BLaER1 (cell line): Measurements from ENCODE around the gene HACD3.

Experiments used
- H3K27ac ChIP-seq: shearing (Covaris generic); formaldehyde crosslinking; 2 replicates; pipeline ENCODE4 v1.8.1; 2022
- H3K27me3 ChIP-seq: shearing (Covaris generic); formaldehyde crosslinking; 2 replicates; pipeline ENCODE4 v1.8.1; 2022
- H3K36me3 ChIP-seq: shearing (Covaris generic); formaldehyde crosslinking; 2 replicates; pipeline ENCODE4 v1.8.1; 2022
- H3K4me1 ChIP-seq: shearing (Covaris generic); formaldehyde crosslinking; 2 replicates; pipeline ENCODE4 v1.8.1; 2022
- H3K4me2 ChIP-seq: shearing (Covaris generic); formaldehyde crosslinking; 2 replicates; pipeline ENCODE4 v1.8.1; 2022
- H3K4me3 ChIP-seq: shearing (Covaris generic); formaldehyde crosslinking; 2 replicates; pipeline ENCODE4 v1.8.1; 2022
- H3K9ac ChIP-seq: shearing (Covaris generic); formaldehyde crosslinking; 2 replicates; pipeline ENCODE4 v1.8.1; 2022
- H3K9me3 ChIP-seq: shearing (Covaris generic); formaldehyde crosslinking; 2 replicates; pipeline ENCODE4 v1.8.1; 2022
- H4K20me1 ChIP-seq: shearing (Covaris generic); formaldehyde crosslinking; 2 replicates; pipeline ENCODE4 v1.8.1; 2022
- Cebpa-rat ChIP-seq: shearing (Covaris generic); IDR thresholded peaks from 2 replicates; pipeline ENCODE4 v1.8.1; 2022

The HACD3 gene

DNA sequence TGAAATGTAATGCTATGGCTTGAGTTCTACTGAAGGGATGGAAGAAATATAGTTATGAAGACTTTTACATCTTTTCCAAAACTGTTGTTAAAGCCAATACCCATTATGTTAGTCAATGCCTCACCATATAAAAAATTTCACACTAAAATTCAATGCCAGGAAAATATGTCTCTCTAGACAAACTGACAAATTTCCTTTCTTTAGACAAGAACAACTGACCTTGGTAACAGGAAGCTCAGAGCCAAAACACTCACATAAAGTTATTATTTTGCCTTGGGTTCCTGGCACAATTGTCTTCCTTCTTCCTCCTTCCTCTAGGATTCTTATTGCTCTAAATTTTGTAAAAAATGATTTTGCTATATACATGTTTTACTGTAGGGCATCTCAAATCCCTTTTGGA, 54.0 kb downstream of the HACD3 start:
- Histone ChIP-seq H3K4me1 (peaks cover 30% of the 10 kb centered on the region), H3K27me3 (no peaks in the 10 kb centered on the region), H3K9me3 (no peaks in the 10 kb centered on the region), H3K9ac (no peak overlapping the region), H4K20me1 (no peaks in the 10 kb centered on the region), H3K4me3 (0 out of 2 replicates have a peak overlapping the region, but pooled peaks have one; percentile 17), H3K36me3 (peaks cover 89% of the 10 kb centered on the region), H3K27ac (peak overlapping the region; percentile 10; the same call in 1 of the 2 replicates), H3K4me2 (peak overlapping the region; percentile 64)
- no peak for TF ChIP-seq Cebpa-rat

DNA sequence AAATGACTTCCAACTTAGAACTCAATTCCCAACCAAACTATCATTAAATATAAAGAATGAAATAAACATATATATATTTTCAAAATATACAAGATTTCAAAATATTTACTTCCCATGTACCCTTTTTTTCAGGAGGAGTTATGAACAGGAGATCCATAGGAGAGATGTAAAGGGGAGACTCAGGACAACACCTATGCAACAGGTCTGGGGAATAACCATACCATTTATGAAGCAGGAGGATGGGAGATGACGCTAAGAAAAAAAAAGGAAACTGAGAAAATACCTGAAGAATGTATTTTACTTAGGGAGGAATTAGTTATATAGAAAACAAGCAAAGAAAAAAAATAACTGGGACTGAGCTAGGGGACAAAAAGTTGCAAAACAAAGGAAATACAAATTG, 56.8 kb downstream of the HACD3 start:
- TF ChIP-seq Cebpa-rat, result no peak
- Histone ChIP-seq H3K9me3 (no peaks in the 10 kb centered on the region), H3K36me3 (peaks cover 89% of the 10 kb centered on the region)

GRCh38 chr15:65595960-65596359, 65.7 kb downstream of the HACD3 start:
- Histone ChIP-seq H3K9me3 (no peaks in the 10 kb centered on the region), H3K27ac (no peak overlapping the region), H3K4me3 (no peak overlapping the region), H3K4me1 (no peaks in the 10 kb centered on the region), H3K4me2 (no peak overlapping the region), H3K9ac (no peak overlapping the region), H4K20me1 (no peaks in the 10 kb centered on the region), H3K27me3 (no peaks in the 10 kb centered on the region), H3K36me3 (peaks cover 92% of the 10 kb centered on the region)
- no peak for TF ChIP-seq Cebpa-rat

More for the DNA sequence above, 56.8 kb downstream of the HACD3 start:
- Histone ChIP-seq H3K9ac (no peak overlapping the region), H3K4me1 (peaks cover 26% of the 10 kb centered on the region), H4K20me1 (no peaks in the 10 kb centered on the region), H3K4me2 (no peak overlapping the region), H3K27me3 (no peaks in the 10 kb centered on the region), H3K4me3 (no peak overlapping the region), H3K27ac (no peak overlapping the region)

DNA sequence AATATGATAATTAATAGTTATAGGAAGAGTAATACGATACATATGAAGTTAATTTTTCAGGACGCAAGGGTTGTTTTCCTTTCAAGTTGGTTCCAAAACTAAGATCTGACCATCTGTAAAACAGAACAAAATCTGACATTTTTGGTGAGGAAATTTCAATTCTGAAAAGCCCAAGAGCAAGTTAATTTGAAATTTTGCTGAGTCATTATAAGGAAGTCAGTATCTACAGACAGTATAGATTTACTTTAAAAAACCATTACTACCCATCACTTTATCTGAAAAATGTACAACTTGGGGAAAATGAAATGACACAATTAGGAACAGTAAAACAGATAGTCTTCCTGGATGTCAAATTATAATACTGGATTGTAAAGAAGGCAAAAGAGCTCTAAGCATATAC, 68.2 kb downstream of the HACD3 start:
- no peaks in the 10 kb centered on the region for H3K9me3 ChIP-seq
- H3K27ac ChIP-seq, result no peak overlapping the region
- no peak overlapping the region for H3K4me2 ChIP-seq
- H3K9ac ChIP-seq, result no peak overlapping the region
- H3K36me3 ChIP-seq, result peaks cover 91% of the 10 kb centered on the region
- no peak overlapping the region for H3K4me3 ChIP-seq
- no peaks in the 10 kb centered on the region for H4K20me1 ChIP-seq
- no peak for TF ChIP-seq Cebpa-rat
- H3K4me1 ChIP-seq, result no peaks in the 10 kb centered on the region
- H3K27me3 ChIP-seq, result no peaks in the 10 kb centered on the region

- H3K9ac ChIP-seq, result no peak overlapping the region
- H3K9me3 ChIP-seq, result no peaks in the 10 kb centered on the region
- no peak for TF ChIP-seq Cebpa-rat
- H3K27ac ChIP-seq, result no peak overlapping the region
- H3K4me3 ChIP-seq, result no peak overlapping the region
- no peaks in the 10 kb centered on the region for H4K20me1 ChIP-seq
- no peak overlapping the region for H3K4me2 ChIP-seq
- peaks cover 93% of the 10 kb centered on the region for H3K36me3 ChIP-seq
- no peaks in the 10 kb centered on the region for H3K27me3 ChIP-seq
- H3K4me1 ChIP-seq, result no peaks in the 10 kb centered on the region
Observed at GRCh38 chr15:65599677-65600076, 69.4 kb downstream of the HACD3 start.

DNA sequence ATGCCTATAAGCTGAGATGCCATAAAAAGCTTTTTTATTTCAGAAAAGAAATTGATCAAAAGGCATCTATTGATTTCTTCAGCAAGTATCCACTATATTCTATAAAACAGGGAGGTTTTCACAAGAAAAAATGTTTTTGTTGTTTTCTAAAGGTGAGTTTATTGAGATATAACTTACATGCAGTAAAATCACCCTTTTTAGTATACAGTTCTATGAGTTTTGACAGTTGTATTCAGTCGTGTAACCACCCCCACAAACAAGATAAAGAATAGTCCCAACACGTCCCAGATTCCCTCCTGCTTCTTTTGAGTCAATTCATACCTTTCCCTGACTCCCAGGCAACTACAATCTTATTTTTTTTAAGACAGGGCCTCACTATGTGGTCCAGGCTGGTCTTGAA, 72.9 kb downstream of the HACD3 start:
- no peak for TF ChIP-seq Cebpa-rat

DNA sequence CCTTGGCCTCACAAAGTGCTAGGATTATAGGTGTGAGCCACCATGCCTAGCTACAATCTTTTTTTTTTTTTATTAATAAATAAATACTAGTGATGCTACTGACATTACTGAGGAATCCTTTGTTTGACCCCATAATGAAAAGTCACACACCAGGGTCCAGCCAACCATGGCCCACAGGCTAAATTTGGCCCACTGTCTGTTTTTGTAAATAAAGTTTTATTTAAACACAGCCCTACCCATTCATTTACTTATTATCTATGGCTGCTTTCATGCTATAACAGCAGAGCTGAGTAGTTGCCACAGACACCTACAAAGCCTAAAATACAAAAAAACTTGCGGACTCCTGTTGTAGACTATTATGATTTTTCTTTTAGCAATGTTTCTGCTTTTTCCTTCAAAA, 73.3 kb downstream of the HACD3 start:
- Histone ChIP-seq H3K4me3 (no peak overlapping the region), H3K4me1 (no peaks in the 10 kb centered on the region), H3K27me3 (no peaks in the 10 kb centered on the region), H3K4me2 (no peak overlapping the region), H3K36me3 (peaks cover 69% of the 10 kb centered on the region), H3K9me3 (no peaks in the 10 kb centered on the region), H3K9ac (no peak overlapping the region), H4K20me1 (0 out of 2 replicates have a peak, but pooled peaks cover 6% of the 10 kb centered on the region), H3K27ac (no peak overlapping the region)
- TF ChIP-seq Cebpa-rat, result no peak

More for the DNA sequence above, 72.9 kb downstream of the HACD3 start:
- peaks cover 73% of the 10 kb centered on the region for H3K36me3 ChIP-seq
- no peak overlapping the region for H3K27ac ChIP-seq
- H3K4me1 ChIP-seq, result no peaks in the 10 kb centered on the region
- no peak overlapping the region for H3K4me2 ChIP-seq
- no peaks in the 10 kb centered on the region for H3K9me3 ChIP-seq
- H3K4me3 ChIP-seq, result no peak overlapping the region
- H4K20me1 ChIP-seq, result 0 out of 2 replicates have a peak, but pooled peaks cover 6% of the 10 kb centered on the region
- H3K9ac ChIP-seq, result no peak overlapping the region
- no peaks in the 10 kb centered on the region for H3K27me3 ChIP-seq

- Histone ChIP-seq H3K4me3 (peak within 1 kb of the TSS; percentile 87), H3K36me3 (0 out of 2 replicates have a peak, but pooled peaks cover 4% of the 10 kb centered on the region), H3K9ac (peak within 1 kb of the TSS; percentile 98), H3K27ac (peak within 1 kb of the TSS; percentile 95), H3K9me3 (no peaks in the 10 kb centered on the region), H3K4me2 (peak within 1 kb of the TSS; percentile 91), H3K27me3 (no peaks in the 10 kb centered on the region), H3K4me1 (peaks cover 34% of the 10 kb centered on the region), H4K20me1 (0 out of 2 replicates have a peak, but pooled peaks cover 6% of the 10 kb centered on the region)
- no peak for TF ChIP-seq Cebpa-rat
Observed at GRCh38 chr15:65610871-65611718, 80.8 kb downstream of the HACD3 start, which contains the start of gene INTS14. TSS of gene INTS14 (minus strand) at chr15:65611131. CDS start at chr15:65607380, 3,751 bp downstream.

DNA sequence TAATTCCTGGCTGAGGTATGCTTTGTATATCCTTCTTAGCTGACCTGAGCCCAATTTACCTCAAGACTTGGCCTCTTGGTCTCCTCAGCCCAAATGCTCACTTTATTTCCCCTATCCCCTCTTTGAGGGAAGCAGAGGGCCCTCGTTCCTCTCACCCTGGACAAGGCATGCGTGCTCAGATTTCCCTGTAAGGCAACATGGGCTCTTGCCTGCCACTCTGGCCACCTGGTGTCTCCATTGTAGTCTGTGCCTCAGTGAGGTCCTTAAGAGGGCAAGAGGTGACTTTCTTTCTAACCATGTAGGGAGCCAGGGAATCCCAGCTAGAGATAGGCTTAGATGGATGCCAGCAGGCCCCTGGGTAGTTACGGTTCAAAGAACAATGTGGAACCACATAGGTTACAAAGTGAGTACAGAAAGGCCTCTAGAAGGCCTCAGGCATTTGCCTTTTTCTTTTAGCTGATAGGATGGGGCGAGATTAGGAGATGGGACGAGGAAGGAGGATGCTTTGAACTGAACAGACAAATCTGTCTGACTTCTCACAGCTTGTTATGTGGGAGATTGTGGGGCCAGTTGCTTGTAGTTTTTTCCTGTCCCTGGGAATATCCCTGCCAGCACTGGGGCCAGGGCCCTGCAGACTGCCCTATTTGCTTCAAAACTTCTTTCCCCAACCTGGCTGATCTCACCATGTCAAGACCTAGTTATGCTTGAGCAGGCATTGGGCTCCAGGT, 81.8 kb downstream of the HACD3 start:
- TF ChIP-seq Cebpa-rat, result no peak
- H3K27ac ChIP-seq, result peak overlapping the region; percentile 95
- H3K4me2 ChIP-seq, result peak overlapping the region; percentile 91
- H3K27me3 ChIP-seq, result no peaks in the 10 kb centered on the region
- peak overlapping the region; percentile 87 for H3K4me3 ChIP-seq
- H3K4me1 ChIP-seq, result peaks cover 34% of the 10 kb centered on the region
- no peaks in the 10 kb centered on the region for H4K20me1 ChIP-seq
- no peaks in the 10 kb centered on the region for H3K9me3 ChIP-seq
- H3K36me3 ChIP-seq, result 0 out of 2 replicates have a peak, but pooled peaks cover 2% of the 10 kb centered on the region
- peak overlapping the region; percentile 98 for H3K9ac ChIP-seq

DNA sequence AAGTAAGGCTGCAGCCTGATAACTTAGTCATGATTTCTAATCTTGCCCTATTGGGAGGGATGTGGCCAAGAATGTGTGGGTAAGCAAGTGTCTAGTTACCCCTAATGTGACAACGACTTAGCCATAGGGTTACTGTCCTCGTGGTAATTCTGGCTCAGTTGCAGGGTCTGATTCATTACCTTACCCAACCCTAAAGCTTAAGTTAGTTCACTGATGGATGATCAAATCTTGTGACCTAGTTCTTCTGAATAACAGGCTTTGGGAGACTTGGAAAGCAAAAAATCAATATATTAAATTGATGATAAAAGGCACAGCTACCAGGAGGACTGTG, 82.3 kb downstream of the HACD3 start:
- no peaks in the 10 kb centered on the region for H3K9me3 ChIP-seq
- H4K20me1 ChIP-seq, result no peaks in the 10 kb centered on the region
- H3K4me3 ChIP-seq, result no peak overlapping the region
- no peak for TF ChIP-seq Cebpa-rat
- peak overlapping the region; percentile 91 for H3K4me2 ChIP-seq
- no peaks in the 10 kb centered on the region for H3K36me3 ChIP-seq
- H3K4me1 ChIP-seq, result peaks cover 34% of the 10 kb centered on the region
- H3K9ac ChIP-seq, result no peak overlapping the region
- no peak overlapping the region for H3K27ac ChIP-seq
- no peaks in the 10 kb centered on the region for H3K27me3 ChIP-seq
